Lower leg skin (tissue), 3 donors: Measurements from ENCODE around the gene ZNF569.

Experiments used
- CTCF ChIP-seq, 3 donors: fragments of 450-650 bp; IDR thresholded peaks; one replicate each; pipeline ENCODE4 v1.5.1; 2016; ENCODE audit warnings: antibody characterized with exemption in 3 of 3, mild to moderate bottlenecking in 3 of 3, moderate library complexity in 2 of 3
- POLR2A ChIP-seq, 2 donors: fragments of 450-650 bp; IDR thresholded peaks; one replicate each; pipeline ENCODE4 v1.6.1; 2016 to 2017; ENCODE audit warnings: antibody characterized with exemption in 2 of 2, mild to moderate bottlenecking in 1 of 2, moderate library complexity in 1 of 2

GRCh38 chr19:37484406-37485168 lies 17.3 kb upstream of the ZNF569 start:
- TF ChIP-seq CTCF (IDR thresholded peaks at IDR 0.05) (no peak), POLR2A (IDR thresholded peaks at IDR 0.05) (no peak)
